Loucy (cell line): ENCODE results near the gene LMBRD2.

ENCODE experiments used
- H2AFZ ChIP-seq: fragments of 200-600 bp; sonication (generic); 2 replicates; pipeline ENCODE4 v1.6.0; 2016; ENCODE audit warnings: antibody characterized with exemption, mild to moderate bottlenecking, low read length, moderate library complexity
- H3F3A ChIP-seq: fragments of 200-600 bp; 2 replicates; pipeline ENCODE4 v1.6.0; 2016; ENCODE audit warnings: antibody characterized with exemption, low read depth, mild to moderate bottlenecking
- H3K27me3 ChIP-seq: fragments of 200-600 bp; sonication (generic); 2 replicates; pipeline ENCODE4 v1.6.1; 2014; ENCODE audit warnings: low read length, mild to moderate bottlenecking; ENCODE audit not compliant: insufficient read depth, poor library complexity, severe bottlenecking
- H3K36me3 ChIP-seq: fragments of 200-600 bp; sonication (generic); 2 replicates; pipeline ENCODE4 v1.6.1; 2016; ENCODE audit warnings: low read length; ENCODE audit not compliant: insufficient read depth
- H3K4me1 ChIP-seq: fragments of 200-600 bp; sonication (generic); 2 replicates; pipeline ENCODE4 v1.5.1; 2014; ENCODE audit warnings: low read length, mild to moderate bottlenecking; ENCODE audit not compliant: insufficient read depth, poor library complexity, severe bottlenecking
- H3K4me2 ChIP-seq: fragments of 200-600 bp; sonication (generic); 2 replicates; pipeline ENCODE4 v1.6.0; 2014; ENCODE audit warnings: antibody characterized with exemption, low read length, low read depth, mild to moderate bottlenecking; ENCODE audit not compliant: poor library complexity, severe bottlenecking
- H3K4me3 ChIP-seq: fragments of 200-600 bp; sonication (generic); 2 replicates; pipeline ENCODE4 v1.5.1; 2014; ENCODE audit warnings: low read length, mild to moderate bottlenecking, mixed read lengths; ENCODE audit not compliant: poor library complexity, severe bottlenecking
- H3K79me2 ChIP-seq: fragments of 200-600 bp; sonication (generic); 2 replicates; pipeline ENCODE4 v1.6.1; 2014; ENCODE audit warnings: low read length; ENCODE audit not compliant: insufficient read depth
- H3K9ac ChIP-seq: fragments of 200-600 bp; sonication (generic); 2 replicates; pipeline ENCODE4 v1.6.0; 2014; ENCODE audit warnings: mild to moderate bottlenecking, low read depth, low read length, moderate library complexity; ENCODE audit not compliant: poor library complexity, severe bottlenecking
- H3K9me2 ChIP-seq: fragments of 200-600 bp; sonication (generic); replicated peaks from 2 replicates; pipeline ENCODE4 v1.6.1; 2016; ENCODE audit warnings: low read depth, low read length, mixed read lengths
- H3K9me3 ChIP-seq: fragments of 200-600 bp; sonication (generic); 2 replicates; pipeline ENCODE4 v1.6.1; 2014; ENCODE audit warnings: mild to moderate bottlenecking, antibody characterized with exemption, low read length, low read depth; ENCODE audit not compliant: insufficient read depth
- H4K20me1 ChIP-seq: fragments of 200-600 bp; sonication (generic); 2 replicates; pipeline ENCODE4 v1.6.0; 2014; ENCODE audit warnings: antibody characterized with exemption, low read length, mild to moderate bottlenecking; ENCODE audit not compliant: insufficient read depth, poor library complexity, severe bottlenecking
- EZH2phosphoT487 ChIP-seq: fragments of 200-600 bp; IDR thresholded peaks from 2 replicates; pipeline ENCODE4 v1.6.1; 2018; ENCODE audit warnings: antibody characterized with exemption, mild to moderate bottlenecking, moderate library complexity, borderline replicate concordance
- TF ChIP-seq, protein P1 (sequence below): fragments of 200-600 bp; sonication (generic); conservative IDR thresholded peaks from 2 replicates; pipeline ENCODE4 v1.5.1; 2014; ENCODE audit warnings: mild to moderate bottlenecking, antibody characterized with exemption, low read length

The LMBRD2 gene

DNA sequence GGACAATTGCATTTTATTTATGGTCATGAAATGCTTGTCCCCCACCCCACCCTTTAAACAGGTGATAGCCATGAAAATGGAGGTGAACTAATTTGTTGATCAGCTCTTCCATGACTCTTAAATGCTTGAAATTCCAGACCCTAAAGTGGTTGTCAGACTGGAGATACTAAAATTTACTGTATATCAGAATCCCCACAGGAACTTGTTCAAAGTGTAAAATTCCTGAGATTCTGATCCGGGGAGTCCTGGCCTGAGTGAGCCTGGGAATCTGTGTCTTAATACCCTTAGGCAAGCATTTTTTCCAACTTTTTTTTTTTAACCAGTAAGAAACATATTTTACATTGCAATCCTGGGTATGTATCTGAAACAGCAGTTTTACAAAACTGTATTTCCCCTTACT is 4.9 kb upstream of the LMBRD2 start:
- Histone ChIP-seq H3K4me1 (peaks cover 76% of the 10 kb centered on the region), H3K9me3 (no peaks in the 10 kb centered on the region), H3K9me2 (no peaks in the 10 kb centered on the region), H3K27me3 (no peaks in the 10 kb centered on the region), H3K4me3 (peak overlapping the region; percentile 85), H3F3A (no peaks in the 10 kb centered on the region), H3K79me2 (peaks cover 97% of the 10 kb centered on the region), H3K9ac (peak overlapping the region; percentile 17), H2AFZ (no peak overlapping the region), H3K36me3 (peaks cover 28% of the 10 kb centered on the region; the same call in 1 of the 2 replicates), H4K20me1 (peaks cover 54% of the 10 kb centered on the region), H3K4me2 (peak overlapping the region; percentile 91)
- no peak for TF ChIP-seq EZH2phosphoT487

DNA sequence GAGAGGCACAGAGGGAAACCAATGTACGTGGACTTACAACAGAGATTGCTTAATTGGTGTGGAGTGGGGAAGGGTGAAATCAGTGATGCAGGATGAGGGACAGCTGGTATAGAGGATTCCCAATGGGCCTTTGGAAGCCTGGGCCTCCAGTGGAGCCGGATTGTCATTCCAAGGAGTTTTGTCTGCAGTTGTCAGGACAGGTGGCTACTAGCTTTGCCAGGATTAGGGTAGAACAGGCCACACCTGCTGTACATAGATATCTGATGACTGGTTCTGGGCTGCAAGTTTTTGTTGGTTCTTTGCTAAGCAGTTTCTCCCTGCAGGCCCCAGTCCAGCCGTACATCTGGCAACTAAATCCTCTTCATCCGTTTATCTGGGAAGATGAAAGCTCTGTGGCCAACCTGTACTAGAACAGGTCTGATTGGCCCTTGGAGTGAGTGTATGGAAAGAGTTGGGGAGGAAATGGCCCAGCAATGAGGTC is 4.5 kb upstream of the LMBRD2 start:
- Histone ChIP-seq H3K9me3 (no peaks in the 10 kb centered on the region), H3K36me3 (peaks cover 23% of the 10 kb centered on the region; the same call in 1 of the 2 replicates), H3K4me3 (peak overlapping the region; percentile 85), H3K9me2 (no peaks in the 10 kb centered on the region), H3K9ac (peak overlapping the region; percentile 17), H3K4me2 (peak overlapping the region; percentile 91), H3K27me3 (no peaks in the 10 kb centered on the region), H3K4me1 (peaks cover 74% of the 10 kb centered on the region), H3F3A (no peaks in the 10 kb centered on the region), H2AFZ (no peak overlapping the region), H4K20me1 (peaks cover 50% of the 10 kb centered on the region), H3K79me2 (peaks cover 92% of the 10 kb centered on the region)
- TF ChIP-seq, protein P1, sequence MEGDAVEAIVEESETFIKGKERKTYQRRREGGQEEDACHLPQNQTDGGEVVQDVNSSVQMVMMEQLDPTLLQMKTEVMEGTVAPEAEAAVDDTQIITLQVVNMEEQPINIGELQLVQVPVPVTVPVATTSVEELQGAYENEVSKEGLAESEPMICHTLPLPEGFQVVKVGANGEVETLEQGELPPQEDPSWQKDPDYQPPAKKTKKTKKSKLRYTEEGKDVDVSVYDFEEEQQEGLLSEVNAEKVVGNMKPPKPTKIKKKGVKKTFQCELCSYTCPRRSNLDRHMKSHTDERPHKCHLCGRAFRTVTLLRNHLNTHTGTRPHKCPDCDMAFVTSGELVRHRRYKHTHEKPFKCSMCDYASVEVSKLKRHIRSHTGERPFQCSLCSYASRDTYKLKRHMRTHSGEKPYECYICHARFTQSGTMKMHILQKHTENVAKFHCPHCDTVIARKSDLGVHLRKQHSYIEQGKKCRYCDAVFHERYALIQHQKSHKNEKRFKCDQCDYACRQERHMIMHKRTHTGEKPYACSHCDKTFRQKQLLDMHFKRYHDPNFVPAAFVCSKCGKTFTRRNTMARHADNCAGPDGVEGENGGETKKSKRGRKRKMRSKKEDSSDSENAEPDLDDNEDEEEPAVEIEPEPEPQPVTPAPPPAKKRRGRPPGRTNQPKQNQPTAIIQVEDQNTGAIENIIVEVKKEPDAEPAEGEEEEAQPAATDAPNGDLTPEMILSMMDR, result no peak
- no peak for TF ChIP-seq EZH2phosphoT487

DNA sequence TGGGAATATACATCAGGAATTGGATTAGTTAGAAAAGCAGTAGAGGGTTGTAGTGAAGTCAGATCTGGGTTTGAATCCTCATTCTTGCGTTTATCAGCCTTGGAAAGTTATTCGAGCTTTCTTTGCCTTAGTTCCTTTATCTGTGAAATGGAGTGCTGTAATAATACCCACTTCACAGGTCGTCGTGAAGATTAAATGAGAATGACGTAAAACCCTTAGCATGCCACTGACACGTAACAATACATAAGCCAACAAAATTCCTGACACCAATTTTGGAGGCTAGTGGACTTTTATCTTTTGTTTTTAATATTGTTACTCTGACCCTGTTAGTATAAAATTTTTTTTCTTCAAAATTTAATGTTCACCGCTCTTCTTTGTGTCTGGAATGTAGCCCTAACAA is 3.6 kb upstream of the LMBRD2 start:
- H3K36me3 ChIP-seq, result peaks cover 18% of the 10 kb centered on the region; the same call in 1 of the 2 replicates
- H2AFZ ChIP-seq, result no peak overlapping the region
- no peaks in the 10 kb centered on the region for H3K27me3 ChIP-seq
- H3K79me2 ChIP-seq, result peaks cover 88% of the 10 kb centered on the region
- peak overlapping the region; percentile 88 for H3K9ac ChIP-seq
- no peaks in the 10 kb centered on the region for H3K9me2 ChIP-seq
- H3K4me3 ChIP-seq, result peak overlapping the region; percentile 85
- peak overlapping the region; percentile 91 for H3K4me2 ChIP-seq
- H3K4me1 ChIP-seq, result peaks cover 70% of the 10 kb centered on the region
- no peak for TF ChIP-seq EZH2phosphoT487
- TF ChIP-seq, protein P1, result no peak
- H4K20me1 ChIP-seq, result peaks cover 44% of the 10 kb centered on the region
- H3F3A ChIP-seq, result no peaks in the 10 kb centered on the region
- no peaks in the 10 kb centered on the region for H3K9me3 ChIP-seq

DNA sequence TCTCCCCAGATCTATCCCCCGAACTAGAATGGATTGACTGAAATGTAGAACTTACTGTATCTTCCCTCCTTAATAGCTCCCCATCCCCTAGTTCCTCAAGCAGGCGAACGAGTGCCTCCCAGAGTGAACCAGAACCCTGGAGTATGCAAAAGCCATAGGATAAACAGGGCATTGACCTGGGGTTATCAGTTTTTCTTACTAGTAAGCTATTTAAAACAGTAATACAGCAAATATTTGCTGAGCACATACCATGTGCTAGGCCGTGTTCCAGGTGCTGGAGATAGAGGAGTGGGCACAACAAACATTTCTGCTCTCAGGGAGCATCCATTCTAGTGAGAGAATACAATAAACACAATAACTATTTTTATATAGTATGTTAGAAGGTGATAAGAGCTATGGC is 2.0 kb upstream of the LMBRD2 start:
- Histone ChIP-seq H3K4me2 (peak overlapping the region; percentile 91), H3K4me1 (peaks cover 60% of the 10 kb centered on the region), H3K27me3 (no peaks in the 10 kb centered on the region), H3K36me3 (peaks cover 5% of the 10 kb centered on the region; the same call in 1 of the 2 replicates), H3K79me2 (peaks cover 78% of the 10 kb centered on the region), H3K9me3 (no peaks in the 10 kb centered on the region), H3K9me2 (no peaks in the 10 kb centered on the region), H2AFZ (no peak overlapping the region), H3K9ac (peak overlapping the region; percentile 88), H3F3A (no peaks in the 10 kb centered on the region), H3K4me3 (peak overlapping the region; percentile 85), H4K20me1 (peaks cover 34% of the 10 kb centered on the region)
- no peak for TF ChIP-seq EZH2phosphoT487
- TF ChIP-seq, protein P1, result no peak
